NCI-H1092 (cell line): ENCODE measurements around the gene DOK6.
"Not testable (repeated sequence)": the region's sequence is repeated elsewhere in the genome, so short reads cannot be mapped to it uniquely, and the experiment has no call there.

Experiments used
- DNase-seq: peaks from one replicate; lab custom pipeline; 2025; lab: John Stamatoyannopoulos, UW

The DOK6 gene

GRCh38 chr18:69813559-69813958, 412.9 kb downstream of the DOK6 start:
- DNase-seq, result no peak

- no peak for DNase-seq
Observed at GRCh38 chr18:69814861-69815385, 414.2 kb downstream of the DOK6 start.

- no peak for DNase-seq
Observed at GRCh38 chr18:69817335-69817940, 416.8 kb downstream of the DOK6 start.

GRCh38 chr18:69819460-69819859, 418.8 kb downstream of the DOK6 start:
- no peak for DNase-seq

GRCh38 chr18:69820538-69820937, 419.9 kb downstream of the DOK6 start:
- DNase-seq, result no peak

- no peak for DNase-seq
Observed at GRCh38 chr18:69830189-69830588, 429.5 kb downstream of the DOK6 start.

- DNase-seq, result not testable (repeated sequence)
Observed at GRCh38 chr18:69834980-69835379, 434.3 kb downstream of the DOK6 start.

- DNase-seq, result no peak
Observed at GRCh38 chr18:69838003-69838402, 437.3 kb downstream of the DOK6 start.

- no peak for DNase-seq
Observed at GRCh38 chr18:69838620-69839411, 438.1 kb downstream of the DOK6 start.

- DNase-seq, result no peak
Observed at GRCh38 chr18:69839497-69839896, 438.8 kb downstream of the DOK6 start.

GRCh38 chr18:69840001-69840400, 439.3 kb downstream of the DOK6 start:
- DNase-seq, result no peak

GRCh38 chr18:69840445-69840844, 439.8 kb downstream of the DOK6 start:
- no peak for DNase-seq

GRCh38 chr18:69841117-69841516, 440.4 kb downstream of the DOK6 start:
- no peak for DNase-seq

GRCh38 chr18:69843015-69843414, 442.3 kb downstream of the DOK6 start:
- no peak for DNase-seq

- DNase-seq, result no peak
Observed at GRCh38 chr18:69844656-69845055, 444.0 kb downstream of the DOK6 start.

GRCh38 chr18:69845593-69846506, 445.2 kb downstream of the DOK6 start:
- peak; percentile 89 for DNase-seq

GRCh38 chr18:69853051-69853450, 452.4 kb downstream of the DOK6 start:
- no peak for DNase-seq

GRCh38 chr18:69854455-69854854, 453.8 kb downstream of the DOK6 start:
- no peak for DNase-seq

- no peak for DNase-seq
Observed at GRCh38 chr18:69858897-69859296, 458.2 kb downstream of the DOK6 start.

GRCh38 chr18:69864802-69865201, 464.1 kb downstream of the DOK6 start:
- not testable (repeated sequence) for DNase-seq

- DNase-seq, result no peak
Observed at GRCh38 chr18:69865776-69866175, 465.1 kb downstream of the DOK6 start.

GRCh38 chr18:69866212-69866611, 465.5 kb downstream of the DOK6 start:
- DNase-seq, result no peak
